A549 (cell line): Measurements from ENCODE around the gene CDC42BPG. TPM values are rescaled to one million over a fixed set of nuclear protein-coding genes. Genes with fewer than 3 reads are reported as not detected.

ENCODE experiments used
- ATAC-seq, 2 experiments: fragments of 200-7000 bp in 1 of 2; fragments of >200 bp in 1 of 2; cut with Nextera tagmentation in 1 of 2; cut with Tn5 transposase in 1 of 2; 3 replicates each; pipeline versions ENCODE4 v1.8.0 to v1.9.1; 2018 to 2020; ENCODE audit warnings: mild to moderate bottlenecking in 1 of 2, moderate library complexity in 1 of 2
- CTCF ChIA-PET: fragments of 300-600 bp; sonication (Branson Sonifier 250); formaldehyde crosslinking; extraction: SDS; loops from one replicate; lab custom pipeline; 2021; ENCODE audit warnings: antibody characterized with exemption, inconsistent platforms; lab: Yijun Ruan, JAX
- POLR2A ChIA-PET: fragments of 350-600 bp; formaldehyde crosslinking; extraction: SDS; loops from one replicate; lab custom pipeline; 2021; ENCODE audit warnings: antibody characterized with exemption, inconsistent platforms; lab: Yijun Ruan, JAX
- DNase-seq, 2 experiments: peaks; one replicate each; pipeline versions ENCODE4 v3.0.0 to v3.0.0-alpha.2; 2011 to 2016; ENCODE audit warnings: low read depth in 1 of 2, low spot score in 1 of 2
- FAIRE-seq: peaks from 2 replicates; lab custom pipeline; 2011; peaks lifted over from hg19 to GRCh38; lab: Jason Lieb, UNC
- H3K27ac ChIP-seq, 2 experiments: fragments of >200 bp; sonication (Bioruptor Twin); formaldehyde crosslinking; 3 replicates each; pipeline ENCODE4 v1.5.1; 2016 to 2017
- H3K4me1 ChIP-seq: fragments of >200 bp; sonication (Bioruptor Twin); formaldehyde crosslinking; 3 replicates; pipeline ENCODE4 v1.6.1; 2016
- H3K4me2 ChIP-seq: fragments of >200 bp; sonication (Bioruptor Twin); formaldehyde crosslinking; 3 replicates; pipeline ENCODE4 v1.6.1; 2016
- H3K4me3 ChIP-seq: fragments of >200 bp; sonication (Bioruptor Twin); formaldehyde crosslinking; 3 replicates; pipeline ENCODE4 v1.5.1; 2016
- H3K9me3 ChIP-seq: fragments of >200 bp; sonication (Bioruptor Twin); formaldehyde crosslinking; 3 replicates; pipeline ENCODE4 v1.6.1; 2016
- BHLHE40 ChIP-seq: IDR thresholded peaks from 2 replicates; pipeline ENCODE4 v1.6.1; 2012; ENCODE audit warnings: low read depth, low read length, inconsistent platforms
- CBX2 ChIP-seq: fragments of 200-600 bp; sonication (generic); IDR thresholded peaks from 2 replicates; pipeline ENCODE4 v1.6.1; 2016; ENCODE audit warnings: low read depth, mild to moderate bottlenecking, borderline replicate concordance
- CBX8 ChIP-seq: fragments of 200-600 bp; sonication (generic); IDR thresholded peaks from 2 replicates; pipeline ENCODE4 v1.6.1; 2016
- CHD4 ChIP-seq: fragments of 200-600 bp; sonication (generic); IDR thresholded peaks from 2 replicates; pipeline ENCODE4 v1.6.1; 2016; ENCODE audit warnings: antibody characterized with exemption, mild to moderate bottlenecking, borderline replicate concordance
- E2F6 ChIP-seq: IDR thresholded peaks from 2 replicates; pipeline ENCODE4 v1.6.1; 2012; ENCODE audit warnings: low read depth, borderline replicate concordance
- EHF ChIP-seq: fragments of 250-450 bp; sonication (Bioruptor Pico); IDR thresholded peaks from 2 replicates; pipeline ENCODE4 v1.5.0; 2020; ENCODE audit warnings: mild to moderate bottlenecking
- EP300 ChIP-seq, 2 experiments: fragments of >200 bp; sonication (Bioruptor Twin); formaldehyde crosslinking; IDR thresholded peaks; 2 replicates in 1 of 2; 3 replicates in 1 of 2; pipeline ENCODE4 v1.6.1; 2016 to 2017
- ESRRA ChIP-seq: fragments of 150-350 bp; IDR thresholded peaks from 2 replicates; pipeline ENCODE4 v1.6.1; 2014; ENCODE audit warnings: mild to moderate bottlenecking, low read length, borderline replicate concordance
- FOSB ChIP-seq: fragments of 250-450 bp; sonication (Bioruptor Pico); IDR thresholded peaks from 2 replicates; pipeline ENCODE4 v1.5.0; 2020; ENCODE audit warnings: mild to moderate bottlenecking, moderate library complexity
- FOSL2 ChIP-seq, 2 experiments: fragments of 450-650 bp in 1 of 2; fragments of >200 bp in 1 of 2; sonication (Bioruptor Twin) in 1 of 2; formaldehyde crosslinking; IDR thresholded peaks; 2 replicates each; pipeline versions ENCODE4 v1.5.0 to v1.6.1; 2016 to 2020; ENCODE audit warnings: mild to moderate bottlenecking in 1 of 2, moderate library complexity in 1 of 2
- HOXA7 ChIP-seq: fragments of 250-450 bp; sonication (Bioruptor Pico); IDR thresholded peaks from 2 replicates; pipeline ENCODE4 v1.5.0; 2020; ENCODE audit warnings: mild to moderate bottlenecking, moderate library complexity
- HOXB13 ChIP-seq: fragments of 250-450 bp; sonication (Bioruptor Pico); IDR thresholded peaks from 2 replicates; pipeline ENCODE4 v1.5.0; 2020; ENCODE audit warnings: low read depth, mild to moderate bottlenecking, moderate library complexity
- HOXB5 ChIP-seq: fragments of 250-450 bp; sonication (Bioruptor Pico); IDR thresholded peaks from 2 replicates; pipeline ENCODE4 v1.5.0; 2020; ENCODE audit warnings: mild to moderate bottlenecking, moderate library complexity
- JUNB ChIP-seq: fragments of >200 bp; sonication (Bioruptor Twin); formaldehyde crosslinking; IDR thresholded peaks from 2 replicates; pipeline ENCODE4 v1.6.1; 2016
- MAFK ChIP-seq: fragments of 450-650 bp; IDR thresholded peaks from 2 replicates; pipeline ENCODE4 v1.6.1; 2014; ENCODE audit not compliant: partially characterized antibody
- MYC ChIP-seq: IDR thresholded peaks from 2 replicates; pipeline ENCODE4 v1.6.1; 2012; ENCODE audit warnings: mild to moderate bottlenecking, inconsistent platforms, low read length, improper control_type of control experiment, borderline replicate concordance
- NFE2L2 ChIP-seq: fragments of 150-350 bp; conservative IDR thresholded peaks from 2 replicates; pipeline ENCODE4 v1.6.1; 2014; ENCODE audit warnings: low read length
- NPAS2 ChIP-seq: fragments of 250-450 bp; sonication (Bioruptor Pico); IDR thresholded peaks from 2 replicates; pipeline ENCODE4 v1.8.0; 2022; ENCODE audit warnings: mild to moderate bottlenecking, moderate library complexity, borderline replicate concordance
- POLR2AphosphoS2 ChIP-seq: conservative IDR thresholded peaks from 2 replicates; pipeline ENCODE4 v1.6.1; 2012; ENCODE audit warnings: low read length, improper control_type of control experiment, inconsistent platforms
- REST ChIP-seq: fragments of 200-600 bp; sonication (generic); IDR thresholded peaks from 2 replicates; pipeline ENCODE4 v1.6.1; 2016; ENCODE audit warnings: antibody characterized with exemption, mild to moderate bottlenecking, moderate library complexity
- USF2 ChIP-seq: fragments of 450-650 bp; IDR thresholded peaks from 2 replicates; pipeline ENCODE4 v1.6.1; 2014; ENCODE audit warnings: antibody characterized with exemption
- ZSCAN20 ChIP-seq: fragments of 250-450 bp; sonication (Bioruptor Pico); IDR thresholded peaks from 2 replicates; pipeline ENCODE4 v1.8.0; 2022; ENCODE audit warnings: mild to moderate bottlenecking, moderate library complexity
- WGBS: methylation state at CpG from one replicate; pipeline ENCODE4 v1.1.6; 2017; ENCODE audit errors: missing lambda C conversion rate; 5-methylcytosine and 5-hydroxymethylcytosine counted together
- polyA plus RNA-seq, 4 experiments: library from polyadenylated mRNA; depleted of rRNA in 3 of 4; stranded (reverse); fragments of >200 nt; fragmentation: RNase III in 1 of 4; extraction: RNeasy Plus Mini Kit Qiagen cat#74134 plus additional on column Dnase treatment in 1 of 4; gene quantifications; 2 replicates in 3 of 4; 3 replicates in 1 of 4; pipeline ENCODE4 v1.2.3, GENCODE V29; 2011 to 2017
- TF ChIP-seq, protein P1 (sequence below): fragments of >200 bp; sonication (Bioruptor Twin); formaldehyde crosslinking; IDR thresholded peaks from 3 replicates; pipeline ENCODE4 v1.6.1; 2016

CDC42BPG gene
- polyA plus RNA-seq, 2 of the 4 experiments (the other 2 are of a cell fraction) = 0.35 to 1.0 TPM

DNA sequence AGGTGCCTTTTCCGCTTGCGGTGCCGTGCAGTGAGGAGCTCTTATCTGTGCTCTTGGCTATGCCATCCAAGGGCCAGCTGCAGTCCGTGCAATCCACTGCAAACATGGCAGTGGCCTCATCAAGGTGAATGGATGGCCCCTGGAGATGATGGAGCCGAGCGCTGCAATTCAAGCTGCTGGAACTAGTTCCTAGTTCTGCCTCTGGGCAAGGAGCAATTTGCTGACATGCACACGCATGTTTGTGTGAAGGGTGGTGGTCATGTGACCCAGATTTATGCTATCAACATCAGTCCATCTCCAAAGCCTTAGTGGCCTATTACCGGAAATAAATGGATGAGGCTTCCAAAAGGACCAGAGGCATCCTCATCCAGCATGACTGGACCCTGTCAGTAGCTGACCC, 37.0 kb upstream of the CDC42BPG start:
- no peak for FAIRE-seq
- CTCF ChIA-PET = interaction anchor here (0.6 to 31.5 kb wide), 10 partner anchors 9 to 208 kb away, joined by 3 to 1607 read pairs (median 4); partner anchors contain the start of genes ARL2 and CDC42BPG

DNA sequence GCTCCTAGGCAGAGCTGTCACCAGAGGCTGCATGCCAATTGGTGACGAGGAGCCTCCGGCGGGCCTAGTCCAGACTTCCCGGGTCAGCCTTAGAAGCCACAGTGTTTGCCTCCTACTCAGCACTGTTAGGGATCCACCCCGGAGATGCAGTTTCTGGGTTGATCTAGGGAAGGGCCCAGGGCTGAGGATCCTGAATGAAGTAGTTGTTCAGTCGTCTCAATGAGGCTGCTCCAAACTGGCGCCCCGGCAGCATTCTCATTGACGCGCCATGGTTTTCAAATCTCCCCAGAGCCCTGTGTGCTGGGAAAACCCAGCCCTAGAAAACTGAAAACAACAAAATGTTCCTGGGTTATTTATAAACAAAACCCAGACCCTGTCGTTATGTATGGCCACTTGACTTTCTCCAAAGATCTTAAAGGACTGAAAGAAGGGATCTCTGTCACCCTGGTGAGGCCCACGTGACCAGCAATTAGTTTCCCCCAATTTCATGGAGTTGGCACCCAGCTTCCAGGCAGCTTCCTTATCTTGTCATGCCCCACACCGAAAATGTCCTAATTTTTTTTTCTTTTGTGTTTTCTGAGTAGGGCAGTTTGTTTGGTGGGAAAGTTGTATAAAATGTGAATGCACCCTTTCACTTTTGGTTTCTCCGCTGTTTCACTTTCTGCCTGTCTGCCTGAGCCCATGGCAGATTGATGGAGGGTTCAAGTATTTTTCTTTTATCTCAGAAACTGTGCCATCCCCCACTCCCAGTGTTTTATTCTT, 36.0 kb upstream of the CDC42BPG start:
- CTCF ChIA-PET = interaction anchor here (1.0 to 31.5 kb wide), 4 partner anchors 11 to 134 kb away, joined by 4 to 1607 read pairs (median 159); partner anchors contain the start of genes ARL2 and CDC42BPG

More for the DNA sequence above, 37.0 kb upstream of the CDC42BPG start:
- POLR2A ChIA-PET = interaction anchor here (0.7 to 1.4 kb wide), 4 partner anchors 8 to 115 kb away, joined by 3 to 4 read pairs (median 3); partner anchors contain the start of gene BATF2
- Histone ChIP-seq H3K4me1 (peaks cover 25% of the 10 kb centered on the region), H3K9me3 (no peaks in the 10 kb centered on the region), H3K27ac (no peak overlapping the region), H3K4me3 (no peak overlapping the region), H3K4me2 (no peak overlapping the region)
- 98% methylated on average over 8 of the region's 8 CpGs for WGBS
- TF ChIP-seq USF2 (0 out of 2 replicates have a peak, but pooled peaks have one; percentile 26), NFE2L2 (no peak)
- no peak for DNase-seq
- no peak for ATAC-seq

DNA sequence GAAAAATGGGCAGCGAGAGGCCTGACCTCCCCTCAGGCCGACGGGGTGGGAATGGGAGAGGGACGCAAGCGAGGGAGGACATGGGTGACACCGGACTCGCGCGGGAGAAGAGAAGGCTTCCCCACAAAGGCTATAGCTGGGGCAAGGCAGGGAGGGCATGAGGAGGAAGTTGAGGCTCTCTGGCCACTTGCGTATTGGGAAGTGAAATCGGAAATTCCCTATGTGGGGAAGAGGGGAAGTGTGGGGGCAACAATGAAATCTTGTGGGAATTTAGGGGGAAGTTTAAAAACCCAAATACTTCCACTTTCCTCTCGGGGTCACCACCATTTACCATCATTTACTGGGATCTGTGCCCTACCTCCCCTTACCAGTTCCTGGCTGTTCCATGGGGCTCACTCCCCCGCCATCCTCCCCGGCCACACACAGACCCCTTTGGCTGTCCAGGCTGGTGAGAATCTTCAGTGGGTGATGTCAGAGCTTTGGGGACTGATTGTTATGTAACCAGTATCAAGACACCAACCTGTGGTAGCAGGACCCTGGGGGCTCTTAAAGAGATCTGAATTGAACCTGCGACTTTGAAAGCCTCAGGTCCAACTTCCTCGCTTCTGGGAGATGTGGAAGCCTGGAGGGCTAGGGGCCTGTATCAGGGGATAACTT, 34.9 kb upstream of the CDC42BPG start:
- H3K27ac ChIP-seq = peak overlapping the region; percentile 90 to 97
- DNase-seq = no peak
- ATAC-seq = peak in 1 of 2 experiments; percentile 3; a peak in 2 of 6 replicates
- FAIRE-seq = no peak
- ChIA-PET POLR2A (interaction anchor here (0.7 to 4.4 kb wide), 5 partner anchors 8 to 31 kb away, joined by 3 to 27 read pairs (median 8); no protein-coding TSS in a partner anchor), CTCF (interaction anchor here (0.9 to 31.5 kb wide), 6 partner anchors 12 to 135 kb away, joined by 3 to 1607 read pairs (median 5); partner anchors contain the start of genes ARL2 and CDC42BPG)
- H3K4me2 ChIP-seq = peak overlapping the region; percentile 92
- H3K4me1 ChIP-seq = peaks cover 24% of the 10 kb centered on the region
- no peaks in the 10 kb centered on the region for H3K9me3 ChIP-seq
- 26% methylated on average over 16 of the region's 16 CpGs for WGBS
- H3K4me3 ChIP-seq = peak overlapping the region; percentile 90
- TF ChIP-seq HOXB13 (CRISPR knock-in tag) = 0 out of 2 replicates have a peak, but pooled peaks have one; percentile 12
- no peak for TF ChIP-seq BHLHE40
- TF ChIP-seq CHD4 = no peak
- TF ChIP-seq MYC = no peak
- TF ChIP-seq MAFK = no peak
- 0 out of 2 replicates have a peak, but pooled peaks have one; percentile 62 for TF ChIP-seq FOSB (CRISPR knock-in tag)
- TF ChIP-seq USF2 = no peak
- TF ChIP-seq POLR2AphosphoS2 = no peak
- TF ChIP-seq ESRRA = no peak
- TF ChIP-seq REST = no peak
- TF ChIP-seq ZSCAN20 (CRISPR knock-in tag) = no peak
- TF ChIP-seq NPAS2 (CRISPR knock-in tag) = no peak

More for the DNA sequence above, 36.0 kb upstream of the CDC42BPG start:
- ATAC-seq = no peak
- no peak overlapping the region for H3K4me3 ChIP-seq
- no peak for FAIRE-seq
- POLR2A ChIA-PET = interaction anchor here (0.7 to 3.1 kb wide), 5 partner anchors 9 to 33 kb away, joined by 3 to 25 read pairs (median 4); no protein-coding TSS in a partner anchor
- H3K27ac ChIP-seq = peak overlapping the region in 1 of 2 experiments; percentile 32; a peak in 1 of 6 replicates
- no peak overlapping the region for H3K4me2 ChIP-seq
- H3K9me3 ChIP-seq = no peaks in the 10 kb centered on the region
- no peak for DNase-seq
- peaks cover 26% of the 10 kb centered on the region for H3K4me1 ChIP-seq
- 89% methylated on average over 14 of the region's 14 CpGs for WGBS
- TF ChIP-seq FOSB (CRISPR knock-in tag) (no peak), EHF (CRISPR knock-in tag) (no peak), HOXB5 (CRISPR knock-in tag) (no peak), EP300 (IDR thresholded peaks at IDR 0.05) (no peak), HOXA7 (no peak), E2F6 (no peak), JUNB (no peak), CBX8 (no peak), CBX2 (no peak), FOSL2 (IDR thresholded peaks at IDR 0.05) (no peak), FOSL2 (CRISPR knock-in tag; IDR thresholded peaks at IDR 0.05) (no peak)
- TF ChIP-seq, protein P1, sequence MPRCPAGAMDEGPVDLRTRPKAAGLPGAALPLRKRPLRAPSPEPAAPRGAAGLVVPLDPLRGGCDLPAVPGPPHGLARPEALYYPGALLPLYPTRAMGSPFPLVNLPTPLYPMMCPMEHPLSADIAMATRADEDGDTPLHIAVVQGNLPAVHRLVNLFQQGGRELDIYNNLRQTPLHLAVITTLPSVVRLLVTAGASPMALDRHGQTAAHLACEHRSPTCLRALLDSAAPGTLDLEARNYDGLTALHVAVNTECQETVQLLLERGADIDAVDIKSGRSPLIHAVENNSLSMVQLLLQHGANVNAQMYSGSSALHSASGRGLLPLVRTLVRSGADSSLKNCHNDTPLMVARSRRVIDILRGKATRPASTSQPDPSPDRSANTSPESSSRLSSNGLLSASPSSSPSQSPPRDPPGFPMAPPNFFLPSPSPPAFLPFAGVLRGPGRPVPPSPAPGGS = no peak
- TF ChIP-seq, all 56 proteins: peak for 0
